IPS-18c (cell line): ENCODE results near the gene PRR35.

Experiments
- H3K4me3 ChIP-seq: 2 replicates; pipeline ENCODE4 v1.7.0; 2013; ENCODE audit warnings: low read depth, mild to moderate bottlenecking, low read length, moderate library complexity; ENCODE audit not compliant: insufficient read depth
- H3K9me3 ChIP-seq: one replicate; pipeline ENCODE4 v1.6.1; 2013; ENCODE audit warnings: mild to moderate bottlenecking, low read length, moderate library complexity; ENCODE audit not compliant: control insufficient read depth, insufficient read depth

Gene PRR35

DNA sequence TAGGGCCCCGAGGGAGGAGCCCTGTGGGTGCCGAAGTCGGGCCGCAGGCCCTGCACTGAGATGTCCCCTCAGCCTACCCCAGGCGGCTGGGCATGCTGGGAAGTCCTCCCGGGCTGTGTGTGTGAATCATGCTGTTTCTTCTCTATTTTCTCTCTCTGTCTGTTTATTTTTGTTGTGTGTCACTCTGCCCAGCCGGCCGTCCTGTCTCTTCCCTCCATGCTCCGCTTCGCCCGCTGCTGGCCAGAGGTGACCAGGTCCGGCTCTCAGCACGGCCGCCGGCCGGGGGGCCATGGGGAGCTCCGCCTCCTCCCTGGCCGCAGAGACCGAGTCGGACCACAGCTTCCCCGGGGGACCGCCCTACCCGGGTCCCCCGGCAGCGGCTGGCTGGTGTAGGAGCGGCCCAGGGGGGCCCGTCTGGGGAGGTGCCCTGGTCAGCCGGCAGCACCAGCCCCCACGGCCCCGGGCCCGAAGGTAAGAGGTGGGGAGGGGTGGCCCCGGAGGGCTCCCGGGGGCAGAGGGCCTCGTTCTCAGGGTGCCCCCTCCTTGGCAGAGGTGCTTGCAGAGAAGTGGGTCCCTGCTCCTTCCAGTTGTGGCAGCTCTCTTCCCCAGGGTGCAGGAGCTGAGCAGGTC is 20.2 kb upstream of the PRR35 start:
- H3K4me3 ChIP-seq: no peak overlapping the region
- H3K9me3 ChIP-seq: no peaks in the 10 kb centered on the region

DNA sequence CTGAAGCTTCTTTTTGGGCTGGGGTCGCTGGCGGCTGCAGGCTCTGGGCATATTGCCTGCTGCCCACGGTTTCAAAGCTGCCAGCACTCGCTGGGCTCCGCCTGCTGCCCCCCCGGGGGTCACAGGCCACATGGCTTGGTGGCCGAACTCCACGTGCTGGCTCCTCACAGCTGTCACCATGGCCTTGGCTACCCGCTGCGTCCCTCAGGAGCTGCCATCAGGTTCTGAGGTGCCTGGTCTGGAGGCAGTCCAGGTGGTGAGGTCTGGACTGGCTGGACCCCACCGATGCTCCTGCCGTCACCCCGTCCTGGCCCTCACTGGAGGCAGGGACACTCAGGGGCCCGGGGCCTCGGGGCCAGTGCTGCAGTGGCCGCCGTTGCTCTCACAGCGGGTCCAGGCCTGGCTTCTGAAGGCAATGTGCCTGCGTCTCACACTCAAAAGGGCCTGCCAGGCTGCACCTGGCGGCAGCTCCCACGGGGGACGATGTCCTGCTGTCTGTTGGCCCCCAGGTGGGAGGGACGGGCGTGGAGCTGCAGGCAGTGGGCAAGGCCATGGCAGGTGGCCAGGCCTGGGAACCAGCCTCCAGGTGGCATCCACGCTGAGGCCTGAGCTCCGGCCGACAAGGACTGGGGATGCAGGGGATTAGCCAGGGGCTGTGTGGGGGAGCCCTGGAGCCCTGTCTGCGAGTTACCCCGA is 19.4 kb upstream of the PRR35 start:
- no peak overlapping the region for H3K4me3 ChIP-seq
- no peaks in the 10 kb centered on the region for H3K9me3 ChIP-seq

DNA sequence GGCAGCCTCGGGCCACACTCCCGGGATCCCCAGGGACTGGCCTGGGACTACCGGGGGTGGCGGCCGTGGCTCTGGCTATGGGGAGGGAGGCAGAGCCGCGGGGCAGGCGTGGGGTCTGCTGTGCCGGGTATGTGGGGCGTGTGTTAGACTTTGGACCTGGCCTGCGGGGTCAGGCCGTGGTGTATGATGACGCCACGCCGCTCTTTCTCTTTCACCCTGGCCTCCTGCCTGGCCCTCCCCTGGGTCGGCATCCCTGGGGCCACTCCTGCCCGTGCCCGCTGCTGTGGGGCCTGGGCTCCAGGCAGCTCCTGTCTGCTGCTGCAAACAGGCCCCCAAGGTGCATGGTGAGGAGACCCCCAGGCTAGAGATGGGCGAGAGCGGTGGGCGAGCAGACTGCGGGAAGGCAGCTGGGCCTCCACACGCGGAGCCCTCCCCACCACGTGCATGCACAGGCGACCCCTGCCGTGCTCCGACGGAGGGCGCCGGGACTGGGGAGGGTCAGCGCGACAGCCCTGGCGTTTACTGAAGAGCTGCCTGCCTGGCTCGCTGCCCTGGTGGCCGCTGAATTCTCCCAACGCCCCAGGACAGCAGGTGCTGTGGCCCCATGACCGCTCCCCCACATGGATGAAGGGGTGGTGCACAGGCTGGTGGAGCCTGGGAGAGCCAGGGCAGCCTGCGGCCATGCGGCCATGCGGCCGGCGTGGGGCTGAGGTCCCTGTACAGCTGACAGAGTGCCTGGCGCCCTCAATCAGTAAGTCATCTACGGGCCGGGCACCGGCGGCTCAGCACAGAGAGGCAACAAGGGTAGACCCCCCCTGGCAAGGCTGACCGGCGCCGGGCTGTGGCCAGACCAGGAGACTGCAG is 16.7 kb upstream of the PRR35 start:
- no peak overlapping the region for H3K4me3 ChIP-seq
- H3K9me3 ChIP-seq: peaks cover 2% of the 10 kb centered on the region

DNA sequence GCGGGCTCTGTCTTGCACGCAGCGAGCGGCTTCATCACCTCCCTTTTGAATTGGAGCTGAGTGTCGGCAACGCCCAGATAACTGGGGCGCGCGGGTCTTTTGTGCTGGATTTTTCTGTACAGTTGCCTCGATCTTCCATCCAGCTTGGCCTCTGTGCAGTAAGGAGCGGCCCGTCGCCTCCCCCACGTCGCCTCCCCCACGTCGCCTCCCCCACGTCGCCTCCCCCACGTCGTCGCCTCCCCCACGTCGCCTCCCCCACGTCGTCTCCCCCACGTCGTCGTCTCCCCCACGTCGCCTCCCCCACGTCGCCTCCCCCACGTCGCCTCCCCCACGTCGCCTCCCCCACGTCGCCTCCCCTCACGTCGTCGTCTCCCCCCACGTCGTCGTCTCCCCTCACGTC is 15.7 kb upstream of the PRR35 start:
- H3K9me3 ChIP-seq: peaks cover 2% of the 10 kb centered on the region
- H3K4me3 ChIP-seq: no peak overlapping the region

DNA sequence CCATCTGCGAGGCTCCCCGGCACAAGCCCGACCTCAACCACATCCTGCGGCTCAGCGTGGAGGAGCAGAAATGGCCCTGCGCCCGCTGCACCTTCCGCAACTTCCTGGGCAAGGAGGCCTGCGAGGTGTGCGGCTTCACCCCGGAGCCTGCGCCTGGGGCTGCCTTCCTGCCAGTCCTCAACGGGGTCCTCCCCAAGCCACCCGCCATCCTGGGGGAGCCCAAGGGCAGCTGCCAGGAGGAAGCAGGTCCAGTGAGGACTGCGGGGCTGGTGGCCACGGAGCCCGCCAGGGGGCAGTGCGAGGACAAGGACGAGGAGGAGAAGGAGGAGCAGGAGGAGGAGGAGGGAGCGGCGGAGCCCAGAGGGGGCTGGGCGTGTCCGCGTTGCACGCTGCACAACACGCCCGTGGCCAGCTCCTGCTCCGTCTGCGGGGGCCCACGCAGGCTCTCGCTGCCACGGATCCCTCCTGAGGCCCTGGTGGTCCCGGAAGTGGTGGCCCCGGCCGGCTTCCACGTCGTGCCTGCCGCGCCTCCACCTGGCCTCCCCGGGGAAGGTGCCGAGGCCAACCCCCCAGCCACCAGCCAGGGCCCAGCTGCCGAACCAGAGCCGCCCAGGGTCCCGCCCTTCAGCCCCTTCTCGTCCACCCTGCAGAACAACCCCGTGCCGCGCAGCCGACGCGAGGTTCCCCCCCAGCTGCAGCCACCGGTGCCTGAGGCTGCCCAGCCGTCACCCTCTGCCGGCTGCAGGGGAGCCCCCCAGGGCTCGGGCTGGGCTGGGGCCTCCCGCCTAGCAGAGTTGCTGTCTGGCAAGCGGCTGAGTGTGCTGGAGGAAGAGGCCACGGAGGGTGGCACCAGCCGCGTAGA is 13.1 kb upstream of the PRR35 start:
- no peak overlapping the region for H3K4me3 ChIP-seq

DNA sequence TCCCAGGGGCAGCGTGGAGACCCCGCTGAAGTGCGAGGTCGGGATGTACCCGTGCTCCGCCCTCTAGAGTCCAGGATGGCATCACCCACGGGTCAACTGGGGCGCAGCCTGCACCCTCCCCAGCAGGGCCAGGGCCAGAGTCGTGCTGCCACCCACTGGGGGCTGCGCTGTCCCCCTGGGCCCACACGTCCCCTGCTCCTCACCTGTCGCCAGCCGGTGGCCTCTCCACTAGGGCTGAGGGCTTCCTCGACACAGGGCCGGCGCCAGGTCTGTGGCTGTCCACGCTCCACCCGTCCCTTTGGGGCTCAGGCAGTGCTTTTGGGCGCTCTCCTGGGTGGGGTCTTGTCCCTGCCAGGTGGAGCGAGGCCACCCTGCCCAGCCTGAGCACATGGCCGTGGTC is 11.6 kb upstream of the PRR35 start:
- Histone ChIP-seq H3K4me3 (no peak overlapping the region), H3K9me3 (peaks cover 2% of the 10 kb centered on the region)

More for the DNA sequence above, 13.1 kb upstream of the PRR35 start:
- peaks cover 2% of the 10 kb centered on the region for H3K9me3 ChIP-seq

DNA sequence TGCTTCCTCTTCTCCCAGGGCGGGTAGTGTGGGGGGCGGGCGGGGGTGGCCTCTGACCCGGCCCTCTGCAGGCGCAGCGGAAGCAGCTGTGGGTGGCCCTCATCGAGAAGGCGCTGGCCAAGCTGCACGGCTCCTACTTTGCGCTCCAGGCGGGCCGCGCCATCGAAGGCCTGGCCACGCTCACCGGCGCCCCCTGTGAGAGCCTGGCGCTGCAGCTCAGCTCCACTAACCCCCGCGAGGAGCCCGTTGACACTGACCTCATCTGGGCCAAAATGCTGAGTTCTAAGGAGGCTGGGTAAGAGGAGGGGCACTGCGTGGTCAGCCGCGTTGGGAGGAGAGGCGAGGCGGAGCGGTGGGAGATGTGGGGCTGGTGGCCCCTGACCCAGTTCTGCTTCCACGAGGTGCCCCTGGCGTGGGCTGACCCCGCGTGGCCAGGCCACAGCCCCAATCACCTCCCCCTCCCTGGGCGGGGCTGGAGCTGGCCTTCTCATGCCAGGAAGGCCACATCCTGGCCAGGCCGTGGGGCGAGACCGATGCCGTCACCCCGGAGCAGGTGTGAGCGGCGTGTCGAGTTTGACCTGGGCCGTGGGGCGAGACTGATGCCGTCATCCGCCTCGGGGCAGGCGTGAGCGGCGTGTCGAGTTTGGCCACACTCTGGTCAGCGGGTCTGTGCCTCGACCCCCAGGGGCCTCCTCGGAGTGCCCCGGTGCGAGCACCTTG is 10.5 kb upstream of the PRR35 start:
- Histone ChIP-seq H3K9me3 (peaks cover 2% of the 10 kb centered on the region), H3K4me3 (no peak overlapping the region)

DNA sequence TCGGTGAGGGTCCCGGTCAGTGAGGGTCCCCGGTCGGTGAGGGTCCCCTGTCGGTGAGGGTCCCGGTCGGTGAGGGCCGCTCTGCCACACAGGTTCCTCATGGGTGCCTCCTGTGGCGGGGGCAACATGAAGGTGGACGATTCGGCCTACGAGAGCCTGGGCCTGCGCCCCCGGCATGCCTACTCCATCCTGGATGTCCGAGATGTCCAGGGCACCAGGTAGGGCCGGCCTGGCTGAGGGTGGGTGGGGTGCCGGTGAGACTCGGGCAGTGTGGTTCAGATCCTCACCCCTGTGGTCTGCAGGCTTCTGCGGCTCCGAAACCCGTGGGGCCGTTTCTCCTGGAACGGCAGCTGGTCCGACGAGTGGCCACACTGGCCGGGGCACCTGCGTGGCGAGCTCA is 9.0 kb upstream of the PRR35 start:
- no peak overlapping the region for H3K4me3 ChIP-seq
- peaks cover 2% of the 10 kb centered on the region for H3K9me3 ChIP-seq

DNA sequence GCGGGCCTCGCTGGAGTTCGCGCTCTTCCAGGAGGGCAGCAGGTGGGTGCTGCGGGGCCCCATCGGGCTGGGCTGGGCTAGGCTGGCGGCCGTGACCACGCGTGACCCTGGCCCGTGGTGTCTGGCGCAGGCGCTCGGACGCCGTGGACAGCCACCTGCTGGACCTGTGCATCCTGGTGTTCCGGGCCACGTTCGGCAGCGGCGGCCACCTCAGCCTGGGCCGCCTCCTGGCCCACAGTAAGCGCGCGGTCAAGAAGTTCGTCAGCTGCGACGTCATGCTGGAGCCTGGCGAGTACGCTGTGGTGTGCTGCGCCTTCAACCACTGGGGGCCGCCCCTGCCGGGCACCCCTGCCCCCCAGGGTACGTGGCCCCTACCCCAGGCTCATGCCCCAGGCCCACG is 8.0 kb upstream of the PRR35 start:
- Histone ChIP-seq H3K9me3 (peaks cover 2% of the 10 kb centered on the region), H3K4me3 (no peak overlapping the region)

DNA sequence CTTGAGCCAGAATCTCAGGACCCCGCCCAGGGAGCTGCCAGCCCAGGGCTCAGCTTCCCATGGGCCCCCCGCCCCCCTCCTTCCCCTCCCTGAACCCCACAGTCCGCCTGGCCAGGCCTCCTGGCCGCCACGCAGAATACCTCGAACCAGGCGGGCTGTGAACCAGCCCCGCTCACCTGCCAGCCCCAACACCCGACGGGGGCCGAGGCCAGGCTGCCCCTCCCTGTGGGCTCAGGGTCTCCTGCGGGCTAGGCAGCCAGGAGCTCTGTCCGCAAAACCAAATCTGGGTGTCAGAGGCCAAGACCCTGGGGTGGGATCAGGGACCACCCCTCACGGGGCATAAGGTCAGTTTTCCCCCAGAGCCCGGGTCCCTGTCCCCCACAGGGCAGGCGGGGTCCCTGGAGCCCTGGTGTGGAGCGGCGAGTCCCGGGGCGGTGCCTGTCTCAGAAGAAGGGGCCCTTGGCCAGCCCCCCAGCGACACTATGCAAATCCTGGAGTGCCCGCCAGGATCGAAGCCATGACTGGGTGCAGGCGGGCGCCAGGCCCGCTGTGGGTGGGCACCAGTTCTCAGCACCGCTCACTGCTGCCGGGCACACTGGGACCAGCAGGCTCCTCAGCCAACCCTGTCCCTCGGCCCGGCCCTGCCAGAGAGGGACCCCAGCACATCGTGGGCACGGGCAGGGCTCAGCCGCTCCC is 6.4 kb upstream of the PRR35 start:
- Histone ChIP-seq H3K9me3 (no peaks in the 10 kb centered on the region), H3K4me3 (no peak overlapping the region)

DNA sequence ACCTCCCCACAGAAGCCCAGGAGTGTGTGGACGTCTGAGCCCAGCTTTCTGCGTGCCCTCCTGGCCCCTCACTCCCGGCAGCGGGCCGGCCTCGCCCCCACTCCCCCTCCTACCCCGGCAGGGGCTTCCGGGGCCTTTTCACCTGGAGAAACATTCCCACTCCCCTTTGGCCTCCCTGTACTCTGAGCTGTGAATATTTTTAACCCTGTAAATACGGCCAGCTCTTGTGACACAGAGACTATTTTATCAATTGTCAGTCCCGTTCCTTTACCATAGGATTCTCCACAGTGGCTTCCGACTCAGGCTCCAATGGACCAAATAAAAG is 5.9 kb upstream of the PRR35 start:
- no peaks in the 10 kb centered on the region for H3K9me3 ChIP-seq
- no peak overlapping the region for H3K4me3 ChIP-seq

DNA sequence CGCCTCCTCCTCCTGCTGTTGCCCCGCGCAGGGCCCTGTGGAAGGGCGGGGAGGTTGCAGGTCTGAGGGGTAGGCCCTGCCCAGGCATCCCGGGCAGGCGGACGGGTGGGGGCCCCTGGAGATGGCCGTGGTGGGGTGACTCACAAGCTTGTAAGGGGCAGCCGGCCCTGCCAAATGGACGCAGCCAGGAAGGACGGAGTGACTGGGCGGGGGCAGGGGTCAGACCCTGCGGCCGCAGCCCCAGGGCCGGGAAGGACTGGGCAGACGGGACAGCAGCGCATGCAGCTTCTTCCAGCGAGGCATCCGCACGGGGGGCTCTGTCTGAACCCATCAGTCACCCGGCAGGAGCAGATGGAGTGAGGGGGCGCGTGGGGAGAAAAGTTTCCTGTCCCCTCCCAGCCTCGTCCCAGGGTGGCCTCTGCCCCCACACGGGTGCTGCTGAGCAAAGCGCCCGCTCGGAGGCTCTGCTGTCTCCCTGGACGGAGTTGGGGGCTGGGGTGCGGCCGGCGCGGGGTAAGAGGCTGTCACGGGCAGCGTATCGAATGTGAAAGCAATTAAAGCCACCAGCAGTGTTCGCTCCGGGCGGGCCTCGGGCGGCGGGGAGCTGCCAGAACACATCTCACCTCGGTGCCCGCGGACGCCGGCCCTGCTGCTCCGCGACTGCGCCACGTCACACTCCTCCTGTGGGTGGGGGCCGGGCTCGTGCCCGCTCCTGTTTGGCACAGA is 5.4 kb upstream of the PRR35 start:
- Histone ChIP-seq H3K4me3 (no peak overlapping the region), H3K9me3 (no peaks in the 10 kb centered on the region)

DNA sequence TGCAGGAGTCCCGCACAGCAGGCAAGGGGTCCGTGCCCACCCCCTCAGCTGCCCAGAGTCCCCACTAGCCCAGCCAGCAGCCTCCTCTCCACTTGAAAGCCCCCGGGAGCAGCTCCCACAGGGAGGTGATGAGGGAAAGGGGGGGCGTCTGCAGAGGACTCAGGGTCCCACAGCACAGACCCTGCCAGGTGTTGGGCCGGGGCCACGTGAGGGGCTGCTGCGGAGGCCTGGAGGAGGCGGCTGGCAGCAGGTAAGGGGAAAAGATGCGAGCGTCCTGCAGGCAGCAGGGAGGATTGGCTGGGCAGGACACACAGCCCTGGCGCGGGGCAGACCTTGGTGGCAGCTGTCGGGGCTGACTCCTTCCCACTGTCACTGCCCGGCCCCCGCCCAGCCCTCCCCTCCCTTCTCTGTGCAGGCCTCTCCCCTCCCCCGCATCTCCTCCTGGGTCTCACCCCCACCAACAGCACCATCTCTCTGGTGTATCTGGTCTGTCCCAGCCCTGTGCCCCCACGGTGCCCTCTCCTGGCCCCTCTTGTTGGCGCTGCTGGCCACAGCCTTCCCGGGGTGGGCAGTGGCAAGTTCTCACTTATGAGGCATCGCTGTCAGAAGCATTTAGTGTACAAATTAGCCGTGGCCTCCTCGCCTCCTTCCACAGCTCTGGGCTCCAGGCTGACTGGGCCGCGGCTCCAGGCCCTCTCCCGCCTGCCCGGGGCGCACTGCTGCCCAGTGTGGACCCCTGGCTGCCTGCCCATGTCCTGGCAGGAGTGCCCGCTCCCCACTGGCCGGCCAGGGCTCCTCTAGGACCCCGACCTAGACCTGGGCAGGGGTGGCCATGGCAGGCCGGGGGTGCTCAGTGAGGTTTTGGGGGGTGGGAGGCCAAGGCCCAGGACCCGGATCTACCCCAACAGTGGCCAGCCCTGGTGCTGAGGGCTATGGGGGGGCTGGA is 4.4 kb upstream of the PRR35 start:
- H3K9me3 ChIP-seq: no peaks in the 10 kb centered on the region
- H3K4me3 ChIP-seq: no peak overlapping the region

DNA sequence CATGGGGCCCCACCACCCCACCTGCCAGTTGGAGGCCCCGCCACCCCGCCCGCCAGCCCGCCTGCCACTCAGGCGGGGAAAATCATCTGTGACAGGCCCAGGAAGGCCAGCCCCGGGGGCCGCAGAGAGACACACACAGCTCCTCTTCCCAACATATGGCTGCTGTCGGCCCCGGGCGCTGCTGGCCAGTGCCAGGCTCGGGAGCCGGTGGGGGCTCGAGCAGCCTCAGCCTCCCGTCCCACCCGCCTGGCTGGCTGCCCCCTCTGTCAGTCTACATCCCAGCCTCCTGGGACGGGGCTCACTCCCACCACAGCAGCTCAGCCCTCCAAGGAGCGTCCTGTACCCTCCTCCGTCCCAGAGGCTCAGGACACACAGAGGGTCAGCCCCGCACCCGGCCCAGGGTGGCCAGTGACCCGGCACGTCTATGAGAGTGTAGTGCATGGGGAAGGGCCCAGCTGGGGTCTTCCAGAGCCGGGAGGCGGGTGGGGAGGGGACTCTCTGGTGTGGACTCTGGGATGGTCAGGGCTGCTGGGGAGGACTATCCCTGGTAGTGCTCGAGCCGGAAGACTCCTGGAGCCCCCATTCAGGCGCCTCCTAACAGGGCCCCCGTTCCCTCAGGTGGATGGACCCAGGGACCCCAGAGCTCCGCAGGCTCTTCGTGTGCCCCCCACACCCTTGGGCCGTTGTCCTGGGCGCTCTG is 3.6 kb upstream of the PRR35 start:
- Histone ChIP-seq H3K9me3 (no peaks in the 10 kb centered on the region), H3K4me3 (no peak overlapping the region)
